Subcutaneous abdominal adipose tissue (tissue), 5 donors: ENCODE measurements around the gene OSBPL9.
A peak's percentile ranks its signal among the peaks of the same experiment; 100 is the strongest.

Experiments used
- H3K27ac ChIP-seq: one replicate; pipeline ENCODE4 v1.7.0; 2013; ENCODE audit warnings: low read depth, mild to moderate bottlenecking, inconsistent platforms, low read length, moderate library complexity
- H3K27me3 ChIP-seq, 5 donors: one replicate each; pipeline ENCODE4 v1.7.0; 2013; ENCODE audit warnings: low read length in 5 of 5, inconsistent platforms in 1 of 5; ENCODE audit not compliant: control insufficient read depth in 5 of 5, insufficient read depth in 4 of 5
- H3K36me3 ChIP-seq, 5 donors: one replicate each; pipeline ENCODE4 v1.7.0; 2013; ENCODE audit warnings: low read length in 5 of 5; ENCODE audit not compliant: control insufficient read depth in 5 of 5, insufficient read depth in 5 of 5
- H3K4me1 ChIP-seq, 5 donors: one replicate each; pipeline ENCODE4 v1.7.0; 2013; ENCODE audit warnings: low read length in 5 of 5, mild to moderate bottlenecking in 3 of 5, moderate library complexity in 1 of 5; ENCODE audit not compliant: control insufficient read depth in 5 of 5, insufficient read depth in 5 of 5
- H3K4me3 ChIP-seq, 5 donors: one replicate each; pipeline ENCODE4 v1.7.0; 2013; ENCODE audit warnings: low read length in 5 of 5, low read depth in 1 of 5
- H3K9ac ChIP-seq, 5 donors: one replicate each; pipeline ENCODE4 v1.7.0; 2013; ENCODE audit warnings: low read length in 5 of 5, mild to moderate bottlenecking in 4 of 5, moderate library complexity in 3 of 5
- H3K9me3 ChIP-seq, 5 donors: one replicate each; pipeline ENCODE4 v1.7.0; 2013; ENCODE audit warnings: low read length in 5 of 5; ENCODE audit not compliant: control insufficient read depth in 5 of 5
- donor health status: healthy.
- donor health status: healthy.
- donor health status: healthy.
- donor health status: healthy.
- donor health status: healthy.

The OSBPL9 gene

DNA sequence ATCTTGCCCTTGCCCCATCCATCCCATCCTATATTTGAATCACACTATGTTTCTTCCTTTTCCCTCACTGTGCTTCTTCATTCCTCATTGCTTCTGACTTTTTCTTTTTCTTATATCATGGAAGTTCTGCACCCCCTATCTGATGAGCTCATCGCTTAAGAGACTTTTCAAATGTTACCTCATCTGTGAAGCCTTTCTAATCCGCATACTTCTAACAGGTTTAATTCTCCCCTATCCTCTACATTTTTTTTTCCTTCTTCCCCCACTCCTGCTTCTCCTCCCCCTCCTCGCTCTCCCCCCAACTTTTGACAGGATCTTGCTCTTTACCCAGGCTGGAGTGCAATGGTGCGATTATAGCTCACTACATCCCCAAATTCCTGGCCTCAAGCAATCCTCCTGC is 39.5 kb downstream of the OSBPL9 start:
- no peak overlapping the region for H3K9ac ChIP-seq
- H3K27me3 ChIP-seq, result no peaks in the 10 kb centered on the region
- peaks cover 3 to 20% (median 10%) of the 10 kb centered on the region in 5 donors for H3K4me1 ChIP-seq
- no peak overlapping the region for H3K4me3 ChIP-seq
- no peaks in the 10 kb centered on the region for H3K9me3 ChIP-seq
- no peak overlapping the region for H3K27ac ChIP-seq
- H3K36me3 ChIP-seq, result peaks cover 0 to 13% (median 6%) of the 10 kb centered on the region in 5 donors

DNA sequence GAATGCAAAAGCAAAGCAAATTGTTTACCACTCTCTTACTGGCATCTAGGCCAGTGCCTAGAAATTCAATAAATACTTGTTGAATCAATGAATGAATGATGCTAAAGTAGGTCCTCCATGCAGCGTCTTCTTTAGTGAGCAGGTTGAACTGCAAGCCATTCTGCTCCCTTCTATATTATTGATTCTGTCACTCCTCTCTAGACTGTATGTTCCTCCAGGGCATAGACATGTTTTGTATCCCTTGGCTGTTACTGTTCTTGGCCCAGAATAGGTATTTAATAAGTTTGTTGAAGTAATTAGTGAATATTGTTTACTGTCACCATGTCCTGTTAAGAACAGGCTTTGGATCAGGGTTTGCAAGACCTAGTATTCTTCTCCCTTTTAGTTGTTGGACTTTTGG is 43.7 kb downstream of the OSBPL9 start:
- Histone ChIP-seq H3K27me3 (no peaks in the 10 kb centered on the region), H3K36me3 (peaks cover 0 to 8% (median under 1%) of the 10 kb centered on the region in 5 donors), H3K9me3 (no peaks in the 10 kb centered on the region), H3K9ac (no peak overlapping the region), H3K4me3 (no peak overlapping the region), H3K27ac (peak overlapping the region; percentile 68), H3K4me1 (peaks cover 3 to 32% (median 27%) of the 10 kb centered on the region in 5 donors)

DNA sequence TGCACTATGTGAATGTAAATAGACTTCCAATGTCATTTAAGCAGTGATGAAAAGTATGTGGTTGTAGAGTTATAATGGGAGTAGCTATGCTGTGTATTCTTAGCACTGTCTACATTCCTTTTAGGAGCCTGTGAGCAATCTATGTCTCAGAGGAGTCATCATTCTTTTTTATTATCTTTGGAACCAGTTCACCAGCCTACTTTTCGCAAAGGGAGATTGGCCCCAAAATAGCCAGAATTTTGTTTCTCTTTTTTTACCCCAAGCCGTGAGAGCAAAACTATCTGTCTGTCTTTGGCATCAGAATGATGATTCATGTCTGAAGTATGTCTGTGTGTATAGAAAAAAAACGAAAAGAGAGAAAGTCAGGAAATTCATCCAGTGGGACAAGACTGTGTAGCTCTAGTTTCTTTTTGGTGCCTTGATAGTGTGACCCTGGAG is 44.2 kb downstream of the OSBPL9 start:
- peak overlapping the region in 2 of 5 donors; percentile 12 to 51 for H3K9ac ChIP-seq
- H3K36me3 ChIP-seq, result peaks cover 0 to 3% (median 0%) of the 10 kb centered on the region in 5 donors
- H3K4me3 ChIP-seq, result no peak overlapping the region
- no peaks in the 10 kb centered on the region for H3K27me3 ChIP-seq
- H3K4me1 ChIP-seq, result peaks cover 3 to 34% (median 27%) of the 10 kb centered on the region in 5 donors
- H3K27ac ChIP-seq, result peak overlapping the region; percentile 68
- no peaks in the 10 kb centered on the region for H3K9me3 ChIP-seq

DNA sequence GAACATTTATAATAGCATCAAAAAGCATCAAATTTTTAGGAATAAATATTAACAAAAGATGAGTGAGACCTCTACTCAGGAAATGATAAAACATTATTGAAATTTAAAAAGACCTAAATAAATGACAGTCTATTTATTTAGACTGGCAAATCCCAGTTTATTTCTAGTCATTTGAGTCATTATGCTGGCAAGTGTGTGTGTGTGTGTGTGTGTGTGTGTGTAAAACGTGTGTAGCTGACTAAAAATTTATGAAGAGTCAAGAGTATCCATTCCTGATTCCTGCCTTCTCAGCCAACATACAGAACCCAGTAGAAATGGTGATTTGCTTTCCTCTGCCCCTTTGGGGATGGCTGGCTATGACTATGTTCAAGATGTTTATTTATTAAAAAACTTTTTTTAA is 46.2 kb downstream of the OSBPL9 start:
- H3K9ac ChIP-seq, result no peak overlapping the region
- H3K27ac ChIP-seq, result no peak overlapping the region
- no peak overlapping the region for H3K4me3 ChIP-seq
- peaks cover 3 to 42% (median 34%) of the 10 kb centered on the region in 5 donors for H3K4me1 ChIP-seq
- H3K36me3 ChIP-seq, result no peaks in the 10 kb centered on the region
- H3K27me3 ChIP-seq, result no peaks in the 10 kb centered on the region
- no peaks in the 10 kb centered on the region for H3K9me3 ChIP-seq

DNA sequence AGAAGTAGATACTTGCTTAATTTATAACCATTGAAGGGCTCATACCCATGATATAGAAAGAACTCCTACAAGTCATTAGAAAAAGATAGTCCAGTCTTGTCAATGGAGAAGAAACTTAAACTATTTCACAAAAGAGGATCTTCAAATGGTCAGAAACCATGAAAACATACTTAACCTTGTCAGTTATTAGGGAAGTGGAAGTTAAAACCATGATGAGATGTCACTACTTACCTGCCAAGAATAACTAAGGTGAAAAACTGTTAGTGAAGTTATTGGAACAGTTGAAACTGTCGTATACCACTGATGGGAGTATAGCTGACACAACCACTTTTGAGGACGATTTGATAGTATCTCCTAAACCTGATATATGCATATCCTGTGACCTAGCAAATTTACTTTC is 46.8 kb downstream of the OSBPL9 start:
- Histone ChIP-seq H3K27ac (no peak overlapping the region), H3K4me1 (peaks cover 3 to 42% (median 34%) of the 10 kb centered on the region in 5 donors), H3K9ac (no peak overlapping the region)

DNA sequence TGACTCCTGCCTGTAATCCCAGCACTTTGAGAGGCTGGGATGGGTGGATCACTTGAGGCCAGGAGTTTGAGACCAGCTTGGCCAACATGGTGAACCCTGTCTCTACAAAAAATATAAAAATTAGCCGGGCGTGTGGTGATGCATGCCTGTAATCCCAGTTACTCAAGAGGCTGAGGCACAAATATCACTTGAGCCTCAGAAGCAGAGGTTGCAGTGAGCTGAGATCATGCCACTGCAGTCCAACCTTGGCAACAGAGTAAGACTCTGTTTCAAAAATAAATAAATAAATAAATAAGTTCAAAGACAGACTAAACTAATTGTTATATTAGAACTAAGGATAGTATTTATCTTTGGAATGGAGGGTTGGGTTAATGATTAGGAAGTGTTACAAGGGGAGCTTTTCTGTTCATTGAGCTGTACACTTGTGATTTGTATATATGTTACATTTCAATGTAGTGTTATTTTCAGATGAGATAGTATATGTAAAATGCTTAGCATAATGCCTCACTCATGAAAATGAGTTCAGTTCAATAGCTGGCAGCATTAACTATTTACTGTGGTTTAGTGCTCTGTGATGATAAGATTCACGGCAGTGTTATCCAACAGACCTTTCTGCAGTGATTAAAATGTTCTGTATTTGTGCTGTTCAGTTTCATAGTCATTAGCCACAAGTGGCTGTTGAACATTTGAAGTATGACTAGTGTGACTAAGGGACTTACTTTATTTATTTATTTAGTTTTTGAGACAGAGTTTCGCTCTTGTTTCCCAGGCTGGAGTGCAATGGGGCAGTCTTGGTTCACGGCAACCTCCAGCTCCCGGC is 47.7 kb downstream of the OSBPL9 start:
- Histone ChIP-seq H3K36me3 (peaks cover 0 to 3% (median 0%) of the 10 kb centered on the region in 5 donors), H3K9me3 (no peaks in the 10 kb centered on the region), H3K4me3 (no peak overlapping the region), H3K27me3 (no peaks in the 10 kb centered on the region), H3K4me1 (peaks cover 3 to 48% (median 34%) of the 10 kb centered on the region in 5 donors), H3K9ac (no peak overlapping the region), H3K27ac (no peak overlapping the region)

More for the DNA sequence above, 46.8 kb downstream of the OSBPL9 start:
- Histone ChIP-seq H3K4me3 (no peak overlapping the region), H3K36me3 (no peaks in the 10 kb centered on the region), H3K9me3 (no peaks in the 10 kb centered on the region), H3K27me3 (no peaks in the 10 kb centered on the region)

DNA sequence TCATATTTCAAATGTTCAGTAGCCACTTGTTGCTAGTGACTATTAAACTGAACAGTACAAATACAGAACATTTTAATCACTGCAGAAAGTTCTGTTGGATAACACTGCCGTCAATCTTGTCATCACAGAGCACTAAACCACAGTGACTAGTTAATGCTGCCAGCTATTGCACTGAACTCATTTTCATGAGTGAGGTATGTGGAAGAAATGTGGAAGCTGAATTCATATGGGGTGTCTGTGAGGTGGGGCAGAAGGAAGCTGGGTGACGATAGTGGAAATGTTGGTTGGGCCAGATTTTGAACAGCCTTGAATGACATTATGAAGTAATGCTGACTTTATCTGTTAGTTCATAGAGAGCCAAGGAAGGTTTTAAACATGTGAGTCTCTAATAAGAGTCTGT is 49.6 kb downstream of the OSBPL9 start:
- no peaks in the 10 kb centered on the region for H3K27me3 ChIP-seq
- H3K4me1 ChIP-seq, result peaks cover 0 to 39% (median 23%) of the 10 kb centered on the region in 5 donors
- no peak overlapping the region for H3K27ac ChIP-seq
- peaks cover 0 to 3% (median 0%) of the 10 kb centered on the region in 5 donors for H3K36me3 ChIP-seq
- no peak overlapping the region for H3K9ac ChIP-seq
- no peak overlapping the region for H3K4me3 ChIP-seq
- no peaks in the 10 kb centered on the region for H3K9me3 ChIP-seq

DNA sequence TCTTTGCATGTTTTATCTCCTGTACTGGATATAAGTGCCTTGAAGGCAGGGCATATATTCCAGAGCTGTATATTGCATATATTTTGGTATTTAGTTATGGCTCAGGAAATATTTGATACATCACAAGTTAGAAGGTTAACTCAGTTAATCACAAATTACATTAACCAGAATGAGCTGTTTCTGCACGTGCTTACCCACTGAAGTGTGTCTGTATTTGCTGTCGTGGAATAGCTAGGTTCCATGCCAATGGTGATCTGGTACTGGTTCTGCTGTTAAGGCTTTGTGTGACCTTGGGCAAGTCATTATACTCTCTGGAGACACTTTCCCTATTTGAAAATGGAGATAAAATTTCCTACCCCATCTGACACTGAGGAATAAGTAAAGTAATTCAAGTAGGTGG is 50.7 kb downstream of the OSBPL9 start:
- Histone ChIP-seq H3K9ac (no peak overlapping the region), H3K4me1 (peaks cover 0 to 31% (median 15%) of the 10 kb centered on the region in 5 donors), H3K27ac (no peak overlapping the region), H3K4me3 (no peak overlapping the region), H3K36me3 (peaks cover 0 to 3% (median 0%) of the 10 kb centered on the region in 5 donors), H3K27me3 (no peaks in the 10 kb centered on the region), H3K9me3 (no peaks in the 10 kb centered on the region)

DNA sequence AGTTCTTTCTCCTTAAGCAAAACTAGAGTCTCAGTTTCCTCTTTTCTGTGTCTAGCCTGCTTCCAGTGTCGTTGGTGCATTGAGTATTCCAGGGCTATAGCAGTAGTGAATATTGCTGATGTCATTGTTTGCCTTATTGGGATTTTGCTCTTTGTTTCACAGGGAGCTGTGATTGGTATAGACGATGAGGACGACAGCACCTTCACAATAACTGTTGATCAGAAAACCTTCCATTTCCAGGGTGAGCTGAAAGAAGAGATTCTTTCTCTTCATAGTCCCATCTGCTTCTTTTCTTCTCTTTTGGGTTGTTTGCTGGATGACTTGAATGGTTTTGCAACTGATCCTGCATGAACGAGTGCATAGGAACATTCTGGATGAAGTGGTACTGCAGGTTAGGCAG is 52.4 kb downstream of the OSBPL9 start:
- H3K27ac ChIP-seq, result no peak overlapping the region
- H3K27me3 ChIP-seq, result no peaks in the 10 kb centered on the region
- H3K4me1 ChIP-seq, result peaks cover 0 to 26% (median 12%) of the 10 kb centered on the region in 5 donors
- peaks cover 0 to 3% (median 0%) of the 10 kb centered on the region in 5 donors for H3K36me3 ChIP-seq
- no peak overlapping the region for H3K9ac ChIP-seq
- no peak overlapping the region for H3K4me3 ChIP-seq
- H3K9me3 ChIP-seq, result no peaks in the 10 kb centered on the region

DNA sequence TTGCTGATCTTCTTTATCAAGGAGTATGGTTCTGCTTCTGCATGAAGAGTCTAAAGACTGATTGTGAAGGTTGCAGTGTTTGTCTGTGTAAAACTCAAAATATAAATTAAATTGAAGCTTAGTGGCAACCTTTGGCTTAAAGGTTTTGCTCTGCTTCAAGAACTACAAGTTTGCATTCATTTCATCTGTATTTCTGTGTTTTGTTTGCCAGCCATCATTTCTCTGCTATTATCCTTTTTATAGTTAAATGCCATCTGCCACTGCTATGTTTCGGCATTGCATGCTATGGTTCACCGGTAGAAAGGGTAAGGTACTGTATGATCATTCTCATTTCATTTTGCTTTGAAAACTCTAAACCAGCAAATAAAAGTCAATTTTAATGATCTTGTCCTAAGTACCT is 52.9 kb downstream of the OSBPL9 start:
- Histone ChIP-seq H3K9me3 (no peaks in the 10 kb centered on the region), H3K27me3 (no peaks in the 10 kb centered on the region), H3K9ac (no peak overlapping the region), H3K27ac (no peak overlapping the region), H3K4me1 (peaks cover 0 to 21% (median 7%) of the 10 kb centered on the region in 5 donors), H3K4me3 (no peak overlapping the region), H3K36me3 (peaks cover 0 to 3% (median 0%) of the 10 kb centered on the region in 5 donors)
